SKM-1 treated with dmso at 0.1 percent for 144 hours (cell line): ENCODE measurements around the gene ACACA.
A peak's percentile ranks its signal among the peaks of the same experiment; 100 is the strongest.
"Not testable (repeated sequence)": the region's sequence is repeated elsewhere in the genome, so short reads cannot be mapped to it uniquely, and the experiment has no call there.

Experiments
- DNase-seq: peaks from one replicate; lab custom pipeline; 2025; ENCODE audit not compliant: unreplicated experiment; lab: John Stamatoyannopoulos, UW

The ACACA gene

DNA sequence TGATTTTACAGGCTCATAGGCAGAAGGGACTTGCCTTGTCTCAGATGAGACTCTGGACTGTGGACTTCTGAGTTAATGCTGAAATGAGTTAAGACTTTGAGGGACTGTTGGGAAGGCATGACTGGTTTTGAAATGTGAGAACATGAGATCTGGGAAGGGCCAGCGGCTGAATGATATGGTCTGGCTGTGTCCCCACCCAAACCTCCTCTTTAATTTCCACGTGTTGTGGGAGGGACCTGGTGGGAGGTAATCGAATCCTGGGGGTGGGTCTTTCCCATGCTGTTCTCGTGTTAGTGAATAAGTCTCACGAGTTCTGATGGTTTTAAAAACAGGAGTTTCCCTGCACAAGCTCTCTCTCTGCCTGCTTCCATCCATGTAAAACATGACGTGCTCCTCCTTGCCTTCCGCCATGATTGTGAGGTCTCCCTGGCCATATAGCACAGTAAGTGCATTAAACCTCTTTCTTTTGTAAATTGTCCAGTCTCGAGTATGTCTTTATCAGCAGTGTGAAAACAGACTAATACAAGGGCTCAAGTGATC is 59.7 kb downstream of the ACACA start:
- DNase-seq = not testable (repeated sequence)

DNA sequence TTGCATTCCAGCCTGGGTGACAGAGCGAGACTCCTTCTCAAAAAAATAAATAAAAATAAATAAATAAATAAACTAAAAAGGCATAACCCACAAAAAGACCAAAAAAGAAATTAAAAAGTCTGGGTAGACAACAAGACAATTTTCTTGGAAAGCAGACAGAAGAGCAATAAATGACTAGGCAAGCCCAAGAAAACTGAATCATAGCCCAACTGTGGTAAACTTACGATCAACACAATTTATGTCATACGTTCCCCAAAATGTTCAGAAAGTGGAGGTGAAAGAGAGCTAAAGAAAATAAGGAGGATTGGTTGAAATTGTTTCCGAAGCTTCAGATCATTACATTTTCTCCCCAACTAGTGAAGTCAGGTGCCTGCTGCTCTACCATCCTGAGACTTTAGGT is 62.1 kb downstream of the ACACA start:
- DNase-seq = no peak

DNA sequence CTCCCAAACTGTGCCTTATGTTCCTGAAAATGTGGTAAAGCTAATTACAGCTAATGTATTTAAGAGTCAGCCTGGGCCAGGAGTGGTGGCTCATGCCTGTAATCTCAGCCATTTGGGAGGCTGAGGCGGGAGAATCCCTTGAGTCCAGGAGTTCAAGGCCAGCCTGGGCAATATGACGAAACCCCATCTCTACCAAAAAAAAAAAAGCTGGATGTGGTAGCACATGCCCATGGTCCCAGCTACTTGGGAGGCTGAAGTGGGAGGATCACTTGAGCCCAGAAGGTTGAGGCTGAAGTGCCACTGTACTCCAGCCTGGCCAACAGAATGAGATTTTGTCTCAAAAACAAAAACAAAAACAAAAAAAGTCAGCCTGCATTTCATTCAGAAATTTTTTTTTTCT is 64.0 kb downstream of the ACACA start:
- DNase-seq = no peak

DNA sequence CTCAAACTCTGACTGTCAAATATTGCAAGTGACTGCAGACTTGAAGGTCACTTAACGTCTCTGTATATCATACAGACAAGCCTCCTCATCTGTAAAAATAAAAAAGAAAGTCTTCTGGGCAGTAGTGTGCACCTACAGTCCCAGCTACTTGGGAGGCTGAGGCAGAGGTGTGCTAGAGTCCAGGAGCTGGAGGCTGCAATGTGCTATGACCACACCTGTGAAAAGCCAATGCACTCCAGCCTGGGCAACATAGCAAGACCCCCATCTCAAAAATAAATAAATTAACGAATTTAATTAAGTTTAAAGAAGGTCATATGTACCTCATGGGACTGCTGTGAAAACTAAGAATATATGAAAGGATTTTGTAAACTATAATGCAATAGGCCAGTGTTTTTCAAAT is 65.8 kb downstream of the ACACA start:
- no peak for DNase-seq

DNA sequence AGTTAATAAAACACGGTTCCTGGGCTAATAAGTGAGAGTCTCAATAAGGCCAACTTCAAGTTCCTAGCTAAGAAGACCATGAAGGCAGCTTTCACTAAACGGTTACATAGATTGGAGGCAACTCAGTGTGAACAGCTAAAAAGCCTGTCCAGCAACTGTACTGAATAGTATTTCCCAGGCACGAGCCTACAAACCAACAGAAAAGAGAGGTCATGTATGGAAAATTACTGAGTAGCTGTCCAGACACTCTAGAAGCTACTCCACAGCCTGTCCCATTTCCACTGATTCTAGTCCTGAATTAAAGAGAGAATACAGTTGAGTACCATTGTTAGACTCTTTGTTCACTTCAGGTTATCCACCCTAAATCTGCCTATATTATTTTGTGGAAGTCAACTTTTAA is 67.3 kb downstream of the ACACA start:
- DNase-seq = no peak

DNA sequence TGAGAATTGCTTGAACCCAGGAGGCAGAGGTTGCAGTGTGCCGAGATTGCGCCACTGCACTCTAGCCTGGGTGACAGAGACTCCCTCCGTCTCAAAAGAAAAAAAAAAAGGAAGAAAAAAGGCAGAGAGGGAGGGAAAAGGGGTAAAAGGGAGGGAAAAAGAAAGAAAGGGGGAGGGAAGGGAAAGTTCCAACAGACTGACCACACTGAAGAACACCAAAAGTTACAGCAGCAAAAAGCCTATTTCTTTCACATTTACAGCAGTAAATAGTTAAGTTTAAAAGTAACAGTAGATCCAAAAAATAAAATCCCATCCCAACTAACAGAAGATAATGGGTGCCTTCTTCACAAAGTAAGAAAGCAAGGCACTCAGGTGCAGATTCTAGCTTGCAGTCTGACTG is 67.8 kb downstream of the ACACA start:
- no peak for DNase-seq

DNA sequence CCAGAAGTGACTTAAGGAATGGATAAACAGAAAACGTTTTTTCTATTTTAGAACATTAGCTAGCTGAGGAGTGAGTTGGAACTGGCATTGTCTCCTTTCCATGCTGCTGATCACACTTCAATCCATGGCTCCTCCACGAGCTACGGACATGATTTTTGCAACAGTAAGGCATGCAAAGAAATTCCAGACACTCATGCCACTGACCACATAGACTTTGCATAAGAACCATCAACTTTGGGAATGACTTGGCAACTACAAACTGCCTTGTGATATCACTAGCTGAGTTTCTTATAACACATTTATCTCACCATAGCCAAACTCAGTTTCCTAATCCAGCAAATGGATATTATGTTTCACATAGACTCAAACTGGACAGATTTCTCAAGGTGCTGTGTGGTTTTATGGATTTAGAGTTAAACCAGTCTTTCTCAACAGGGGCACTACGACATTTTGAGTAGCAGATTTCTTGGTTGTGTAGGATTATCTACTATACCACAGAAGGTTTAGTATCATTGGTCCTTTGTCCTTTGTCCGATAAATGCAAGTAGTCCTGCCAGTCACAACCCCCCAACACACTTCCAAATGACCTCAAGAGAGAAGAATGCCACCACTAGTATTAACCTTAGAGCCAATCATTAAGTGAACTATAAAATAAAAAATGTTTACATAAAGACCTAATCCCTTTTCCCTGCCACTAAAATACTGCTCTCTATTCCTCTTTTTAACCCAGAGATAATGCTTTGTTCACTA is 79.1 kb downstream of the ACACA start:
- DNase-seq = no peak

DNA sequence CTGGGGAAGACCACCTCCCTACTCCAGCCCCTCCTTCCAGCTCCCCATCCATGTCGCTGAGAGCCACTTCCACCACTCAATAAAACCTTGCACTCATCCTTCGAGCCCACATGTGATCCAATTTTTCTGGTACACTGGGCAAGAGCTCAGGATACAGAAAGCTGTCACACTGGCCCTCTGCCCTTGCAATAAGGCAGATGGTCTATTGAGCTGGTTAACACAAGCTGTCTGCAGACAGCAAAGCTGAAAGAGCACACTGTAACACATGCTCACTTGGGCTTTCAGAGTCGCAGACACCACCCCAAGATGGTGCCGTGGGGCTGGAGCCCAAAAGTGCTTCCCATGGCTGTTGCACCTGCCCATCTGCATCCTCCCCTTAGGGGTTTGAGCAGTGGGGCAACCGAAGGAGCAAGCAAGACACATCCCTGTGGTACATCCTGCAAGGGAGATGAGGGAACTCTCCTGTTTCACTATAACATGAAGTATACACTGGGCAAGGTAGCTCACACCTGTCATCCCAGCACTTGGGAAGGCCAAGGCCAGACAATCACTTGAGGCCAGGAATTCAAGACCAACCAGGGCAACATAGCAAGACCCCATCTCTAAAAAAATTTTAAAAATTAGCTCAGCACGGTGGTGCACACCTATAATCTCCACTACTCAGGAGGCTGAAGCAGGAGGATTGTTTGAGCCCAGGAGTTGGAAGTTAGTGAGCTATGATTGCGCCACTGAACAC is 83.6 kb downstream of the ACACA start:
- DNase-seq = no peak

DNA sequence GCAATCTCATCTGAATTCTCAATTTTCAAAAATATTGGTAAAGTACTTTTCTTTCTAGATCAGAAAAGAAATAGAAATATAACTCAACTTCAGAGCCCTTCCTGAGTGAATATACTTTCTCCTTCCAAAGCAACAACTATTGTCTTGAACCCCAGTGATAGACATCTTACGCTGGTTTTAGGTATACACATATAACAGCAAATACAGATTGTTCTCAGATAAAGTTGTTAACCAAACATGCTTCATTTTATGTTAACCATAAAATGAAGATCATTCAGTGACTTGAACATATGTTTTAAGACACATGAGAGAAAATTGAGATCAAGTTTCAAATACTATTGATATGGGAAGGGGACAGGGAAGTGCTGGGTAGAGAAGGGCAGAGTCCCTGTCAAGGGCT is 84.5 kb downstream of the ACACA start:
- no peak for DNase-seq

DNA sequence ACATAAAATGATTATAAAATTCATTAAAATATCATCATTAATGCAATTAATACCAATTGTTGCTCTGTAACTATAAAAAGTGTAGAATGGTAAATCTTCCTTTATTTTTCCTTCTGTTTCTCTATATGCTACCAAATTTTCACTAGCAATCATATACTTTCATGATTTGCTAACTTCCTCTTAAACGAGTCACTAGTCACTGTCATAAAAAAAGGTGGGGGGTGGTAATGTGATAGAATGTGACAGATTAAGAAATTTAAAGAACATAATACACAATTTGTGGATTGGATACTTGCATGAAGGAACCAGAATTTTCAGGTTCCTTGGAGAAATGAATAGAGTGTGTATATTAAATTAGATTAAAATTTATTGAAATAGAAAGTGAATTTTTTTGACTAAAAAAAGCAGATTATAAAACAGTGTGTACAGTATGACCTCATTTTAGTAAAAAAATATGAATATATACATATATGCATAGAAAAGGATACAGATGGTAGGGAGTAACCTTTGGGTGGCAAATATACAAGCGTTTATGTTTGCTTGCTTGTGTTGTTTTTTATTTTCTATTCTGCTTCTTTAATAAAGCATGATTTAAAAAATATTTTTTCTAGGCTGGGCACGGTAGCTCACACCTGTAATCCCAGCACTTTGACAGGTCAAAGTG is 87.6 kb downstream of the ACACA start:
- DNase-seq = no peak

DNA sequence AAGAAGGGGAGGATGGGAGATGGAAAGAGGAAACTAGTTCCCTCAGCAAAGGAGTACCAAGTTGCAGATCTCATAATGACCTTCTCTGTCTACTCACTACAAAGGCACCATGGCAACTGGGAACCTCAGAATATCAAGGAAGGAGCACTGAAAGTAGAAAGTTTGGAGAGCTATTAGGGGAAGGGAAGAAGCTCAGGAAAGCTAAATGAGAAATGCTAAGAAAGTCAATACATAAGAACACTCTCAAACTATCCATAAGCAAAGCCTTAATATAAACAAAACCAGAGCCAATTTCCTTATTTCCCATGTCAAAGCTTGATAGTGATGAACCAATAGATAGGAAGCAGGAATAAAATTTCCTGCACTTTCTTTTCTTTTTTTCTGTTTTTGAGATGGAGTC is 88.8 kb downstream of the ACACA start:
- no peak for DNase-seq

DNA sequence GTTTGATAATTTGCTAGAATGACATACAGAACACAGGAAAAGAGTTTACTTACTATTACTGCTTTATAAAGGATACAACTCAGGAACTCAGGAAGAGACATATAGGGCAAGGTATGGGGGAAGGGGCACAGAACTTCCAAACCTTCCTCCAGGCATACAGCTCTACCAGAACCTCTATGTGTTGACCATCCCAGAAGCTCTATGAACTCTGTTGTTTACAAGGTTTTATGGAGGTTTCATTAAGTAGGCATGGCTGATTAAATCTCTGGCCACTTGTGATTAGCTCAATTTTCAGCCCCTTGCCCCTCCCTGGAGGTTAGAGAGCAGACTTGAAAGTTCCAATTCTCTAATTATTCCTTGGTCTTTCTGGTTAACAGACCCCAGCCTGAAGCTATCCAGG is 91.0 kb downstream of the ACACA start:
- DNase-seq = no peak

DNA sequence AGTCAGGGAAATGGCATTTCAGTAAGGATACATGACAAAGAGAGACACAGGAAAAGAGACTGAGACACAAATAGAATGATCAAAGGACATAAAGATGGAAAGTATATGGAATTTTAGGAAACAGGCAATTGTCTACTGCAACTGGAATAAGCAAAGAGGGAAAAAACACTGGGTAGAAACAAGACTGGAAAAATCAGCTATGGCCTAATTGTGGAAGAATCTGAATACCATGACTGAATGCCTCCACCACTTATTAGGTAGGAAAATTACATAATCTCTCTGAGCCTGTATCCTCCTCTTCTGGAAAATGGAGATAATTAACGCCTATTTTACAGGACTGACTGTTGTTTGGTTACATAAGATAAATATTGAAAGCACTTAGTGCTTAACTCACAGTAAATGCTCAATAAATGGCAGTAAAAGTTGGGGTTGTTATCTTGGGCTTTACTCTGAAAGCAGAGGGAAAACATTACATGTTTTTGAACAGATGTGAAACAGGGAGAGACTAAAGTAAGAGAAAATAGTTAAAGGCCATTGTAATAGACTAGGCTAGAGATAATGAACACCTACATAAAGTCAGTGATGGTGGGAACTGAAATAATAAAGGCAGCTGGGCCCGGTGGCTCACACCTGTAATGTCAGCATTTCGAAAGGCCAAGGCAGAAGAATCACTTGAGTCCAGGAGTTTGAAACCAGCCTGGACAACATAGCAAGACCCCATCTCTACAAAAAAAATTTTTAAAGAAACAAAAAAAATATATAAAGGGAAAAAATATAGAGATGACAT is 94.3 kb downstream of the ACACA start:
- DNase-seq = no peak

DNA sequence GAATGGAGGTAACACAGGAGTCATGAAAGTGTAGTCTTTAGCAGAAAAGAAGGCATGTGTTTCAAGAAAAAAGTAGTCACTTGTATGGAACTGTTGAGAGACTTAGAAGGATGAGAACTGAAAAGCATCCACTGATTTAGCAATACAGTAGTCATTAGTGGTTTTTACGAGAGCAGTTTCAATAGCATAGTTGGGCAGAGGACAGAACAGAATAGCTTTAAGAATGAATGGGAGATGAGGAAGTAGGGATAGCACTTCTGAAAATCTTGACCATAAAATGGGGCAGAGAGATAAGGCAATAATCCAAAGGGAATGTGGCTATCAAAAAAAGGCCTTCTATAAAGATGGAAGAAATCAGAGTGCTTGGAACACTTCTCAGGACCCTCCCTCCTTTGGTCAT is 95.7 kb downstream of the ACACA start:
- peak; percentile 39 for DNase-seq

DNA sequence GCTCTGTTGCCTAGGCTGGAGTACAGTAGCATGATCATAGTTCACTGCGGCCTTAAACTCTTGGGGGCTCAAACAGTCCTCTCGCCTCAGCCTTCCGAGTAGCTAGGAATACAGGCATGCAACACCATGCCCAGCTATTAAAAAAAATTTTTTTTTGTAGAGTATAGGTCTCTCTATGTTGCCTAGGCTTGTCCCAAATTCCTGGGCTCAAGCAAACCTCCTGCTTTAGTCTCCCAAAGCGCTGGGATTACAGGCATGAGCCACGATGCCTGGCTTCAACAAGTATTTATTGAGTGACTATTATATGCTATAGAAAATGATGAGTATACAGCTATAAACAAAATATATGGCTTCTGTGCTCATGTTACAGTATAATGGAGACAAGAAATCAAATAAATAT is 97.6 kb downstream of the ACACA start:
- no peak for DNase-seq

DNA sequence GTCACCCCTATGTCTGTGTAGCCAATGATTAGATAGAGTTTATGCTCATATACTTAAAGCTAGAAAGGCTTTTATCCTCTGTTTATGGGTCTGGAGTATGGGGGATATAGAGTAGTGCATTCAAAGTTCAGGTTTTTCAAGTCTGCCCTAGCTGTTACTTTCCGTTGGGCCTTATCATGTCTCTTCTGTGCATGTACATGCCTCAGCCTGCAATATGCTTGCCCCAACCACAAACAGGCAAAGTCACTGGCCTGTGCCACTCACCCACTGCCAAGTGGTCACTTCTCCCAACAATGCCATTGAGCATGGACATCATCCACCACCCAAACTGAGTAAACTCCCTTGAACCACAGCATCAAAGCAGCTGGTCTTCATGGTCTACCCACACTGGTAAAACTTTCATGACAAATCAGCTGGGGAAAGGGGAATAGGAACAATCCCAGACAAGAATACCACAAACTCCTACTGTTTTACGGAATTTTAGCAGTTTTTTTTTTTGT is 101.2 kb downstream of the ACACA start:
- no peak for DNase-seq

DNA sequence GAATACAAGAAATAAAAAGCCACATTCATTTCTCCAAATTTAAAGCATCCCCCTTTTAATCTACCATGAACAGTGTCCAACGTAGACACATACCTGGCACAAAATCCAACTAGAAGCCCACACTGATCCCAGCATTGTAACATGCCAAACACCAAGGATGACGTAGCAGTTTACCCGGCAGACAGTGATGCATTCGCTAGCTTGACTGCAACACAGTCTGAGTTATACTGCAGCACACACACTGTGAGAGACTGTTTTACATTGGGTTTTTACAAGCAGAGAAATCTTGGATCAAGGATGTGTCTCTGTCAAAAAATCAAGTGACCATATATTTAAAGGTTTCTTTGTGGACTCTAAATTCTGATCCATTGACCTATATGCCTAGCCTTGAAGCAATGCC is 105.3 kb downstream of the ACACA start:
- no peak for DNase-seq

DNA sequence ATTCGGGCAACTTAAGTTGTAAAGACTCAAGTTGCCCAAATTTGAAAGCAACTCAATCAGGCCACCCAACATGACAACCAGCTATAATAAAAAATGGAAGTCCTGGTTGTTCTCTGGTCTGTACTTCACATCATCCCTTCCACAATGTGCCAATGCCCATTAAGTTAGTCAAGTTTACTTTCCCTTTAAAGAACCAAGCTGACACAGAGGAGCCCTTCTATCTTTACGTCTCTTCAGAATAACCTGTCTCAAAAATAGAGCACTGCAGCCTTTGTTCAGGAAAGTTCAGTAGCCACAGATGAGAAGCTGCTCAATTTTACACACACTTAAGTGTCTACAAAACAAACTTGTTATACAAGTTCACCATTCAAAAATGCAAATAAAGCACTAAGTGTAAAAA is 106.0 kb downstream of the ACACA start:
- DNase-seq = no peak

DNA sequence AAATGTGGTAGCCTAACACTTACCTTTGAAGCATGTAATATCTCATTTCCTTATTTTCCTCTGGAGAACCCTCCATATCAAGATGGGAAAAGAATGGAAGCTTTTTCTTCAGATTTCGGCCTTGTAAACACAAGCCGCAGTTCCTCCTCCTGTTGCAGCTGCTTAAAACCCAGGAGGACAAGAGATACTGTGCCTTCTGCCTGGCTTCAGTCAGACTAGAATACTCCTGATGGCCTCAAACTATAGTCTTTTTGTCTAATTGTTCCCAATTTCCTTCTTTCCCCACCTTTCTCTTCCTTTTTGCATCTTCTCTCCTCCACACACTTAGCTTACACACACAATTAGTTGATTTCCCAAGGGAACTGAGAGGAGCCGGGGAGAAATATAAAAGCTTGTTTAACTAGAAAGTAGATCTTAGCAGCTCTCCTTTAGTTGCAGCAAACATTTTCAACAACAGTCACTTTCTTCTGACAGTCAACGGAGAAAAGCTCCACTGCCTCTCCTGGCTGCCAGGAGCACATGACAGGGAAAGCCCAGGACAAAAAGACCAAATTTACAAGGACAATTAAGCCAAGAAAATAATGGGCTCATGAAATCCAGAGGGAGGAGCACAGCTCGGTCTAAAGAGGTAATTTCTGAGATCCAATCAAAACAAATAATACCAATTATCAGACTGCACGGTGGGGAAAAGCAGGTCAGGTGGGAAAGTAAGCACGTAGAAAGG is 107.2 kb downstream of the ACACA start:
- no peak for DNase-seq

DNA sequence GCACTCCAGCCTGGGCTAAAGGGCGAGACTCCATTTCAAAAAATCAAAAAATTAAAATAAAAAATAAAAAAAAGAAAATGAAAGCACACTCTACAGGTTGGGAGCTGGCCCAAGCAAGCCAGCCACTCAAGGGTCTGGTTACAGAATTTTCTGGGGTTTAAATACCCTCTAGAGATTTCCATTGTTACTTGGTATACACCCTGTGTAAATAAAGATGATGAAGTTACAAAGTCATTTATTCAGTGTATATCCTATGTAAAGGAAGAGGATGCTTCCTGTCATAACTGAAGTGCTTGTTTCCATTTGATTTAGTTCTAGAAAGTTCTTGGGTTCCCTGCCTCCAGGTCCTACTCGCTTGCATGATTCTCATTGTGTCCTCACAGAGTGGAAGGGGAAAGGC is 110.7 kb downstream of the ACACA start:
- no peak for DNase-seq
